Endometrial microvascular endothelial cells (primary cell): Measurements from ENCODE around the gene MIDN. TPM values are rescaled to one million over a fixed set of nuclear protein-coding genes. Genes with fewer than 3 reads are reported as not detected.

Experiments
- in situ Hi-C: cut with HindIII; loops from 2 replicates; pipeline ENCODE4 v1.10.0; 2017; ENCODE audit warnings: low sequenced_read_pairs, low pct_unique_long_range_greater_than_20kb; ENCODE audit errors: inconsistent ontology term
- total RNA-seq: library from RNA; depleted of rRNA; stranded (reverse); fragments of >200 nt; gene quantifications from one replicate; pipeline ENCODE4 v1.2.3, GENCODE V29; 2015; ENCODE audit errors: inconsistent ontology term

The MIDN gene
- total RNA-seq, 1 donor from 2014 or later, result 13.8 TPM

- in situ Hi-C loops, result no loop called here
Measured at GRCh38 chr19:1274081-1274851, 25.9 kb downstream of the MIDN start.

DNA sequence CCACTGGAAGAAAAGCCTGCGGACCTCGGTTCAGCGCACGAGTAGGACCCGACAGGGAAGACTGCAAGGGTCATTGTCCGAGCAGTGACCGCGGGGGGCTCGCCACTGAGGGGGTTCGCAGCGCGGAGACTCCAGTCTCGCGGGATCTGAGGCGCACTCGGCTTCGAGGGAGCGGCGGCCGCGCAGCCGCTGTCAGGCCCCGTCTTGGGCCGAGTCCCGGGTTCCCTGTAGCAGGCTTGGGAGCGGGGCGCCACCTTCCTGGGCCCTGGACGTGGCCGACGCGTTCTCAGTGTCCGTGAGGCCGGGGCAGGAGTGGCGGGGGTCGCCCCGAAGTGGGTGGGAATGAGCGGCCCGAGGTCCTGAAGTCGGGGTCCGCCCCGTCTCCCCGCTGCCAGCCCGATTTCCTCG, 26.5 kb downstream of the MIDN start:
- in situ Hi-C loops, result no loop called here

GRCh38 chr19:1275260-1275975, 27.0 kb downstream of the MIDN start, which contains the start of gene FAM174C:
Gene FAM174C, plus strand, starts transcription at chr19:1275530. Its CDS starts 20 bp downstream, at chr19:1275550.
- in situ Hi-C loops, result no loop called here

DNA sequence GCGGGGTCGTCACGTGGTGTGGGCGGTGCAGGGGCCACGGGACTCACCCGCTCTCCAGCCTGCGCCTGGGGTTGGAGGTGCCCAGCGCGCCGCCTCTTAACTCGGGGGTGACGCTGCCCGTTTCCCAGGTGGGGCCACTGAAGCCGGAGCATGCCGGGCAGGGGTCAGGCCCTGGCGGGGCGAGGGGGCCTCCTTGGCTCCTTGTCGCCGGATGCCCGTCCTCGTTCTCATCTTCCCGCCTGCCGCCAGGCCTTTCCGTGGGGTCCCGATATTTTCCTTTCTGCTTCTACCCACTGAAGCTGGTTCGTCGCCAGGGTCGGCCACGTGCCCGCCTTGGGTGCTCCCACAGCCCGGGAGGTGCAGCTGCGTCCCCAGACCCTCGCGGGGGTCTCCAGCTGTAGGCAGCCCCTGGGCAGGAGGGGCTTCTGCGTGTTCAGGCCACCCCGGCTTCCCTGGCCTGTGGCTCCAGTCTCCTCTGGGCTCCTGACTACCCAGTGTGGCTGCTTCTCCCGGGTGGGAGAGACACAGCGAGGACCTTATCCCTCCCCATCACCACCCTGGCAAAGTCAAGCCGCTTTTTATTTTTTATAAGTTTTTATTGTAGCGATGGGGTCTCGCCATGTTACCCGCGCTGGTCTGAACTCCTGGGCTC, 27.7 kb downstream of the MIDN start:
- in situ Hi-C loops, result no loop called here

DNA sequence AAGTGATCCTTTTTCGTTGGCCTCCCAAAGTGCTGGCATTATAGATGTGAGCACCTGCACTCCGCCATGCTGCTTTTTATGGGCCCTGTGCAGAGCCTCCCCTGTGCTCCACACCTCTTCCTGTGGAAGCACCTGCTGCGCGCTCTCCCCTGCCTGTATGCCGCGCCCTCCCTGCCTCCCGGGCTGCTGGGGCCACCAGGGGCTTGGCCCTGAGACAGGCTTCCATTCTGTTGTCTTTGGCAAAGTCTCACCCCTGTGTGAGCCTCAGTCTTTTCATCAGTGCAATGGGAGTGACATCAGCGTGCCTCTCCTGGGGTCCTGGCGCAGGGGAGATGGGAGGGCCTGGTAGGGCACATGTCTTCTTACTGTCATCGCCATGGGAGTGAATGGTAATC, 28.2 kb downstream of the MIDN start:
- in situ Hi-C loops, result no loop called here

GRCh38 chr19:1277061-1277460, 28.7 kb downstream of the MIDN start:
- in situ Hi-C loops, result no loop called here

- in situ Hi-C loops, result no loop called here
Measured at GRCh38 chr19:1278074-1278473, 29.7 kb downstream of the MIDN start.

- in situ Hi-C loops, result no loop called here
Measured at GRCh38 chr19:1278713-1279660, 30.6 kb downstream of the MIDN start.

GRCh38 chr19:1279782-1280341, 31.5 kb downstream of the MIDN start:
- in situ Hi-C loops, result no loop called here

GRCh38 chr19:1280636-1281568, 32.5 kb downstream of the MIDN start:
- in situ Hi-C loops, result no loop called here

DNA sequence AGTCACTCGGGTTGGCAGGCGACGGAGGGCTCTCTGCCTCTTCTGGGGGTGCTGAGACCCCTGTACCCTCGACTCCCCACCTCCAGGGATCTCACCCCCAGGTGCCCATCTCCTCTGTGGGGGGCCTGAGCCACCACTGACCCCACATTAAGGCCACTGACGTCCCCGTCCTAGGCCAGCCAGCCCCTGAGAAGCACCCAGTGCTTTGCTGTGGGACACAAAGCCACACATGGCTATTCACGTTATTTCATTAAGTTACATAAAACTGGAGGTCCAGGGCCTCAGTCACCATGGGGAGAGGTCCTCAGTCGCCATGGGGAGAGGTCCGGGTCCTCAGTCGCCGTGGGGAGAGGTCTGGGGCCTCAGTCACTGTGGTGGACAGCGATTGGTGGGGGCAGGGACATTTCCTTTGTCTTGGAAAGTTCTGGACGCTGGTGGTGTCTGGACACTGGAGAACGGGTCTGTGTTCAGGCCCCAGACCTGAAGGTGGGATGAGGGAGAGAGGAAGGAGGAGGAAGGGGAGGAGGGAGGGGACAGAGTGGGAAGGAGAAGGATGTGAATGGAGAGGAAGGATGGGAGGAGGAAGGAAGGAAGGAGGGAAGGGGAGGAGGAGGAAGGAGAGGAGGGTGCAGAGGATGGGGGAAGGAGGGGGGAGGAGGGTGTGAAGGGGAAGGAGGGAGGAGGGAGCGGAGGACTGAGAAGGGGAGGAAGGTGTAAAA, 33.3 kb downstream of the MIDN start:
- in situ Hi-C loops, result no loop called here

DNA sequence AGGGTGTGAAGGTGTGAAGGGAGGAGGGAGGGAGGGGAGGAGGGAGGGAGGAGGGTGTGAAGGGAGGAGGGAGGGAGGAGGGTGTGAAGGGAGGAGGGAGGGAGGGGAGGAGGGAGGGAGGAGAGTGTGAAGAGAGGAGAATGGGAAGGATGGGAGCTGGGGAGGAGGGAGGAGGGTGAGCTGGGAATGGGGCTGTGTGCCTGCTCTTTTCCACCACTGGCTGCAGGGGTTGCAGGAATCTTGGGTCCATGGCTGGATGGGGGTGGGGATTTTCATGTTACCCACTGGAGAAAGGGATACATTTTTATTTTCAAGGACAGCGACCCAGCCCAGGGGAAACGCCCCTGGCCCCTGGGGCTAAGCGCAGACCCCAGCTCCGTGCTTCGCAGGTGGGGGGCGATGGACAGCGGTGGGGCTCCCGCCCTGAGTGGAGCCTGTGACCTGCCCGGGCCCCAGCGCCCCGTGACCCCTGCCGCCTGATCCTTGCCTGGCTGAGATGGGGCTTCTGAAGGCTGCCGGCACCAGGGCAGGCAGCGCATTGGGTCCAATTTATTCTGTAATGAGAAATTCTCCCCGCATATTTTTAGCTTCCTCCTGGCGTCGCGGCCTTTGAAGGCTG, 34.3 kb downstream of the MIDN start:
- in situ Hi-C loops, result no loop called here

DNA sequence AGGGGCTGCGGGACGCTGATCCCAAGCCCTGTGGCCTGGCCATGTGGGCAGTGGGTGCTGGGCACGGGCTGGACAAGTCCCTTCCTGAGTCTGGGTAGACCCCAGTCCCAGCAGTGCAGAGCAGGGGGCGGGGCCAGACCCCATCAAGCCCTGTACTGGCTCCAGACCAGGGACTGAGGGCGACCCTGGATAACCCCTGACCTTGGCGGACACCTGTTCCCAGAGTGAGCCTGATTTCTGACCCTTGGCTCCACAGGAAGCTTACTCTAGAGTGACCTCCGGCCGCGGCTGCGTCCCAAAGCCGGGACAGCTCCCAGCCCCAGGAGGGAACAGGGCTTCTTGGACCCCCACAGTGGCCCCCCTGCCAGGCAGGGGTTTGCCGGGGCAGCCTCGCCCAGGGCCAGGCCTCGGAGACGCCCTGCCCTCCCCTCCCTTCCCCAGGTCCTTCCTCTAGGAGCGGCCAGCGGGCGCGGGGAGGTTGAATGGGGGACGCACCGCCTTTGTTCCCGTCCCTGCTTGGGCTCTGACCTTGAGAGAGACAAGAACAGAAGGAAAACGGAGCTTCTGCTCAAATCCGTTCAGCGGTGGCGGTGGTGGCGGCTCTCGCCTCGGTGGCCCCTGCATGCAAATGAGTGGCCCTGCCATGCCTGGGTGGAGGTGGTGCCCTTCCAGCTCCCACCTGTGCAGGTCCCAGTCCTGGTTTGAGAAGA, 35.0 kb downstream of the MIDN start:
- in situ Hi-C loops, result no loop called here

- in situ Hi-C loops, result no loop called here
Measured at GRCh38 chr19:1283917-1284292, 35.5 kb downstream of the MIDN start.

- in situ Hi-C loops, result no loop called here
Measured at GRCh38 chr19:1284293-1284978, 36.1 kb downstream of the MIDN start.
